NCI-H82 treated with DMSO at 0.1 percent for 48 hours (cell line): Measurements from ENCODE around the gene ZFR.
"Not testable (repeated sequence)": the region's sequence is repeated elsewhere in the genome, so short reads cannot be mapped to it uniquely, and the experiment has no call there.

Experiments used
- DNase-seq: peaks from one replicate; lab custom pipeline; 2025; ENCODE audit not compliant: unreplicated experiment; lab: John Stamatoyannopoulos, UW

The ZFR gene

DNA sequence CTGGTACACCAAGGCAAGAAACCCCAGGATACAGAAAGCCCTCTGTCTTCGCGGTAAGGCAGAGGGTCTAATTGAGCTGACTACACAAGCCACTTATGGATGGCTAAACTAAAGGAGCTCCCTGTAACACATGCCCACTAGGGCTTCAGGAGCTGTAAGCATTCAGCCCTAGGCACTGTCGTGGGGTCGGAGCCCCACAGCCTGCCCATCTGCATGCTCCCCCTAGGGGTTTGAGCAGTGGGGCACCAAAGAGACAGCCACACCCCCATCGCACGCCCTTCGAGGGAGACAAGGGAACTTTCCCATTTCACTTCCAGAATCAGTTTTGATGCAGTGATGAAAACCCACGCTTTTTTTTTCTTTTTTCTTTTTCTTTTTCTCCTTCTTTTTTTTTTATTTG is 120.8 kb downstream of the ZFR start:
- DNase-seq = no peak

DNA sequence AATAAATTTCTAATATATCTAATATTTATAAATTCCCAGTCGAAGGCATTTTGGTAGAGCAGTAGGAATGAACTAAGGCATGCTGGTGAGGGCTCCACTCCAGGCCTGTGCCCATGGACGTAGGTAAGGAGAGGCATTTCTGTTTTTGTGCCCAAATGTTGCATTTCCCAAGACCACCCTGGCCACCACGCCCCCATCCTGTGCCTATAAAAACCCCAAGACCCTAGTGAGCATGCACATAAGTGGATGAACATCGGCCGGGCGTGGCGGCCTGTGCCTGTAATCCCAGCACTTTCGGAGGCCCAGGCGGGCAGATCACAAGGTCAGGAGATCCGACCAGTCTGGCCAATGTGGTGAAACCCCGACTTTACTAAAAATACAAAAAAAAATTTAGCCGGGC is 121.7 kb downstream of the ZFR start:
- no peak for DNase-seq

DNA sequence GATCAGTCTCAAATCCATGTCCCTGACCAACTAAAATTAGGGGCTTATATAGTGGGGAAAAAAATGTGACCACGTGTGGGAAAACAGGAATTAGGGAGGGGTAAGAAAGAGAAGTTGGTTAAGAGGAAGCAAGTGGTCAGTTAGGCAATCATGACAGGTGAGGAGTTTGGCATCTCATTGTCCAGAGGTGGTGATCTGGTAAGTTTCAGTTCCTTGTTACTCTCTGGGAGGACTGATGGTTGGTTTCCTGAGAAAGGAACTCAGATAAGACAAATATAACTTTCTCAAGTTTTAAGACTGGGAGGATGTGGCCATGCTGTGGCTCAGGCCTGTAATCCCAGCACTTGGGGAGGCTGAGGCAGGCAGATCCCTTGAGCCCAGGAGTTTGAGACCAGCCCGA is 122.8 kb downstream of the ZFR start:
- not testable (repeated sequence) for DNase-seq

DNA sequence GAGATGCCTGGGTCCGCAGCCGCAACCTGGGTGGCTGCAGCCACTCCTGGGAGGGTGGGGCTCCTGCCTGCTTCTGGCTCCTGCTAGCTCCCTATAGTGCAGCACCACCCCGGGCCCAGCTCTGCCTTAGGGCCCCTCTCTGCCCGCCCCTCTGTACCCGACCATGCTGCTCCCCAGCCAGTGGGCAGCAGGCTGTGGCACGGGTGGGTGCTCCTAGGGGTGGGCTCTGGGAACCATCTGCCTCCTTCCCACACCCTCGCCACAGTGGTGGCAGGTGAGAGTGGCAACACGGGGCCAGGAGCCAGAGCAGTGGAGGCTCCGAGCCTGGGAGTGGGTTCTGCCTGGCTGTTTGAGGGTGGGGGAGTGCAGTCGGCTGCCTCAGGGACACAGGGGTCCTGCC is 124.0 kb downstream of the ZFR start:
- DNase-seq = no peak

DNA sequence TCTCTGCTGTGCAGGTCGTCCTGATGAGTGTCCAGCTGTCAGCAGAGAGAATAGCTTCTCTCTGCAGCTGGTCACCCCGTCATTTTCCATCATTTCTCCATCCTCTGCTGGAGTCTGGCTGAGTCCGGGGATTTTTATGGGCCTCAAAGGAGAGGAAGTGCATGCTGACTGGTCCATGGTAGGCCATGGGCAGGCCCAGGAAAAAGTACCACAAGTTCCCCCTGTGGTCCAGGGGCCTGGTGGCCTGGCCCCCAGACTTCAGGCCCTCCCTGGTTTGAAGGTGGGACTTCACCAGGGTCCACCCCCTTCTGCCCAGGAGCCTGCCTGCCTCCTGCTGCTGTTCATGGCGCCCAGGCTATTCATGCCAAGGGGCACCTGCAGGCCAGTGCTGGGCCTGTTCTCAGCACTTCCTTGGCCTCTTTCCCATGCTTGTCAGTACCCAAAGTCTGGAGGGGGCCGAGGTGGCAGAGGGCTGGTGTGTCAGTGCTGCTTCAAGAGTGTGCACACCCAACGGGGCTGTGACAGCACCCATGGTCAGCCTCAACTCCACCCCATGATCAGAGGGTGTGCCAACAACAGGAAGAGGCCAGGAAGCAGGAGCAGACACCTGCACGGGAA is 124.5 kb downstream of the ZFR start:
- no peak for DNase-seq

DNA sequence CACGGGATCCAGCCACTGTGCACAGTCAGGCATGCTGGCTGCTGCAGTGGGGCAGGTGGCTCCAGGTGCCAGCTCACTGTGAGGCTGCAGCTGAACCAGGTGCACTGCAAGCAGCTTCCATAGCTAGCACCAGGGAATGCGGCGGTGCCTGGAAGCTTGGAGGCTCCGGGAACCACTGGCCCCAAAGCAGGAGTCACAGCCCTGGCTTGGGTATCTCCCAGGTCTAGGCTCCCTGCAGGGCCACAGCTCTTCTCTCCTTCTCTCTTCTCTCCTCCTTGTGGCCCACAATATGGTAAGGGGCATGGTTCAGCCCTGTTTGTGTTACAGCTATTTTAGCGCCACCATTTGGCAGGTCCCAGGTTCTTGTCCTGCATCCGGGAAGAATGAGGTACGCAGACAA is 125.1 kb downstream of the ZFR start:
- DNase-seq = no peak

DNA sequence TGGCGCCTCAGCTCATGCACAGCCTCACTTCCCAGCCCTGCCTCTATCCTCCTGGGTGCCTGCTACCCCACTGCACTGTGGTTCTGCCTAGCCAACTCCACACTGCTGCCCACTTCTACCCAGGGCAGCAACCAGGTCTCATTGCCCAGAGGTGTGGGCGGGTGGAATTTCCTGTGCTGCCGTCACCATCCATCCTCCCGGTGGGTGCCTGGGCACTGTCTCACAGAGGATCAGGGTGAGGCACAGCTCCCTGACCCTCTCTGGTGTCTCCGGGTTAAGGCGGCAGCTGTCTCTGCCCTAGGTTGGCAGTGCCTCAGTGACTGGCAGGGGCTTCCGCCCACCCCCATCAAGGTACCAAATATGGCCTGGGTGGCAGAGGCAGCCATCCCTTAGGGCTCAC is 127.5 kb downstream of the ZFR start:
- DNase-seq = no peak

DNA sequence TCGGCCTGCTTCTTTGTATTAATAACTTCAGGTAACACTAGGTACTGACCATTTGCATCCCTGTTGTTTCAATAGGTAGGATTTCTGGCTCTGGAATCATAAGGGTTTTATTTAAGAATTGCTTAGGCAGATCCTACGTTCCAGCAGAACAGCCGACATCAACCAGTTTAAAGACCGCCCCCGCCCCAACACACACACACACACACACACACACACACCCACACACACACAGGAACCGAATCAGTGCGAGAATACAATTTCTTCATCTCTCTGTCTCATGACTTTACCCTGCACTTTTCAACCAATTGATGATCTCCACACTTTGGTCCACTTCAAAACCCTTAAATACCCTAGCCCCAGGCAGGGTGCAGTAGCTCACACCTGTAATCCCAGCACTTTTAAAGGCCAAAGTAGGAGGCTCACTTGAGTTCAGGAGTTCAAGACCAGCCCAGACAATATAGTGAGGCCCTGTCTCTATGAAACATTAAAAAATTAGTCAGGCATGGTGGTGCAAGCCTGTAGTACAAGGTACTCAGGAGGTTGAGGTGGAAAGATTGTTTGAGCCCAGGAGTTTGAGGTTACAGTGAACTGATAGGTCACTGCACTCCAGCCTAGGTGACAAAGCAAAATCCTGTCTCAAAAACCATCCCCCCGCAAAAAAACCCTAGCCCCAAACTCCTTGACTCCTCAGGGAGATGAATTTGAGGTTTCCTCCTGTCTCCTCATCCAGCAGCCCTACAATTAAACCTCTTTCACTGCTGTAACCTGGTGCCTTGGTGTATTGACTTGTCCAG is 129.1 kb downstream of the ZFR start:
- no peak for DNase-seq

DNA sequence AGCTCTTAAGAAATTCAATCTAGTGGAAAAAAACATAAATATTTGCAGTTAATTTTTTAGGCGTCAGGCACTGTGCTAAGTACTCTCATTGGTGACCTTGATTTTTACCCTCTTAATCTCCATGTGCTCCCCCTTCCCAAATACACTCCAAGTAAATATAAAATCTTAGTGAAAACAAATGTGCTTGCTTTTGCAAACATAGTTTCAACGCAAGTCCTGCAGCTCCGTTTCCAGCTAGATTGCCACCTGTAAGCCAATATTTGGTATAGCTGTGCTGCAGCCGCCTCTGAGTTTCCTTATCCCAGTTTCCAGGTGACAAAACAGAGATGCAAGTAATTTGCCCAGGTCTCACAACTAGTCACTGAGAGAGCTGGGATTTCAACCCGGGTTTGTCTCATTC is 129.9 kb downstream of the ZFR start:
- no peak for DNase-seq

DNA sequence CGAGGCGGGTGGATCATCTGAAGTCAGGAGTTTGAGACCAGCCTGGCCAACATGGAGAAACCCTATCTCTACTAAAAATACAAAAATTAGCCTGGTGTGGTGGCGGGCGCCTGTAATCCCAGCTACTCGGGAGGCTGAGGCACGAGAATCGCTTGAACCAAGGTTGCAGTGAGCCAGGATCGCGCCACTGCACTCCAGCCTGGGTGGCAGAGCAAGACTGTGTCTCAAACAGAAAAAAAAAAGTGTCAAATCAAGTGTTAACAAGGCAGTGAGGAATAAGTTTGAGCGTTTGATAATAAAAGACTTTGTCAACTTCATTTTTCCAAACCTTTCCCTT is 130.4 kb downstream of the ZFR start:
- not testable (repeated sequence) for DNase-seq

DNA sequence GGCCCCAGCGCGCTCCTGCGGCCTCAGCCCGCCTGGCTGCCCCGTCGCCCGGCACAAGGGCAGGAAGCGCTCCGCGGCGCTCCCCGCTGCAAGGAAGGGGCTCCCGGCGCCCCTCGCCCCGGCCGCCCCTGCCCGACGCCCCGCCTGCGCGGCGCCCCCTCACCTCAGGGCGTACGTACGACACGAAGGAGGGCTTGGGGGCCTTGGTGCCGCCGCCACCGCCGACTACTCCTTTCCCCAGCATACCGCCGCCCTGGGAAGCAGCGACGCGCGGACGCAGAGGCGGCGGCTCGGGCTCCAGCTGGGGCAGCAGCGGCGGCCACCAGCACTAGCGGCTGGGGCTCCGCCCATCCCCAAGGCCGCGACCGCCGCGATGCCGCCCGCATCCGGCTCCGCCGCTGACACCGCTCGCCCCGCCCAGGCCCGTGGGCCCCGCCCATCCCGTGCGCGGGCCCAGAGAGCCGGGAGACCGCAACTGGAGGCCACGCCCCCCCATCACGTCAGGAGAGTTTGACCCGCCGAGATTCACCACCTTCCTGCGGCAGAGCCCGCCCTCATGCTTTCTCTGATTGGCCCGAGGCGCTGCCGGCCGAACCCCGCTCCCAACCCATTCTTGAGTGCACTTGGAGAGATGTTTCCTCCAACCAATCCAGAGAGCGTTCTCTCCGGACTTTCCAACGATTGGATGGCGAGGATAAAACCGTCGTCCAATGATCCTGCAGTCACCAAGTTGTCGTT is 131.8 kb downstream of the ZFR start, which contains the start of gene MTMR12:
MTMR12 (minus strand) TSS at position 345 of the 738 bp plus-strand sequence; CDS start at position 244, 101 bp downstream.
- peak; percentile 97 for DNase-seq

DNA sequence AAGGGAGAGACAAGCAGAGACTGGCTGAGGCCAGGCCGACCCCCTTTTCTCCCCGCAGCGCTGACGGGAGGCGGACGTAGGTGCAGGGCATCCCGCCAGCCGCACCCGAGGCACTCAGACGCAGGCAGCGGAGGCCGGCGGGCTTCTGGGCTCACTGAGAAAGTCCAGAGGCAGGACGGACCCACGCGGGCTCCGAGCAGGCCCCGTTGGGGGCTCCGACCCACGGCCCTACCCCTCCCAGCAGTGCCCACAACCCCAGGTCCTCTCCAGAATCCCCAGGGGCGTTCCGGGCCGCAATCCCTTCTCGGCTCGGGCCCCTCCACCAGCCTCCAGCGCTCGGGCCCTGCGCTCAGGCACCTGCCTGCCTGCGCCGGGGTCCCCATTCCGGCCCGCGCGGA is 132.3 kb downstream of the ZFR start:
- no peak for DNase-seq

DNA sequence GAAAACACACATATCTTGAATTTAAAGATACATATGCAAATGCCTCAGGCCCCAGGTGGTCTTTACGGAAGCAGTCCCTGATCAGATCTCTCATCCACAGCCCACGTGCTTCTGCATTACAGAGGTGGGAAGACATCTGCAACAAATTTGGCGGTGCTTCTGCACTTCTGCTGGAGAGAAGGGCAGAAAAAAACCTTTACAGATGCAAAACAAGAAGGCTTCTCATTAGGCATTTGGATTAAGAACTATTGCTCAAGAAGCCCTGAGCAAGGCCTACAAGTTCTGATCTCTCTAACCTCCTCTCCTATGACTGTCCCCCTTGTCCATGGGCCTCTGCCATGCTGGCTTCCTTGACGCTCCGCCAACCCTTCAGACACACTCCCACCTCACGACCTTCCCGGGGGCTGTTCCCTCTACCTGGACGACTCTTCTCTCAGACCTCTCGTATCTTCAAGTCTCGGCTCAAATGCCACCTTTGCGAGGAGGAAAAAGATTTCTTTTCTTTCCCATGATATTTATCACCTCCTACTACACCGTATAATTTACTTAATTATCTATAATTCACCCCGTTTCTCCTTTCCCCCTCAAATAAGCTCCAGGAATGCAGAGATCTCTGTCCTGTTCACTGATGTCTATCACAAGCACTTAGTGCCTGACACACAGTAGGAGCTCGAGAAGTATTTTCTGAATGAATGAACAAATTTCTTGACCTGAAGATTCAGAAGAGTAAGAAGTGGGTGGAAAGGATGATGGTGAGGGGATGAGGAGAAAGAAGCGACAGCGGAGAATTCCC is 132.9 kb downstream of the ZFR start:
- no peak for DNase-seq

DNA sequence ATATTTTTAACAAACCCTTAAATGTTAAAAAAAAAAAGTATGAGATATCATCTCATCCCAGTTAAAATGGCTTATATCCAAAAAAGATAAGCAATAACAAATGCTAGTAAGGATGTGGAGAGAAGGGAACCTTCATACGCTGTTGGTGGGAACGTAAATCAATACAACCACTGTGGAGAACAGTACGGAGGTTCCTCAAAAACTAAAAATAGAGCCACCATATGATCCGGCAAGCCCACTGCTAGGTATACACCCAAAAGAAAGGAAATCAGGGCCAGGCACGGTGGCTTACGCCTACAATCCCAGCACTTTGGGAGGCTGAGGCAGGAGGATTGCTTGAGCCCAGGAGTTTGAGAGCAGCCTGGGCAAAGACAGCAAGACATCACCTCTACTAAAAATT is 134.8 kb downstream of the ZFR start:
- no peak for DNase-seq

DNA sequence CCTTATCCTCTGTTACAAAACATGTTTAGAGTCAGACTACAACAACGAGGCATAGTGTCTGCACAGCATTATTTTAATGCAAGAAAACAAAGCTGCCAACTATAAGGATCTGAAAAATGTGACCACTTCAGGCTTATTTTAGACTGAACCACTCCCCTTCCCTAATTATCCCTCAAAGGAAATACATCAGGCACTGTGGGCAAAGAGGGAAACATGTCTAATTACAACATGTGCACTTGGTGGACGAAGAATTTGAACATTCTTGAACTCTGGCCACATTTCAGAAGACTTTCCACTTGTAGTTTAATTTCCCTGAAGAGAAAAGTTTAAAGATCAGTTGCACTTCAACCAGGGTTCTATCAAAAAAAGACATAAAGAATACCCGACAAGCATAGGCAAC is 135.6 kb downstream of the ZFR start:
- no peak for DNase-seq

DNA sequence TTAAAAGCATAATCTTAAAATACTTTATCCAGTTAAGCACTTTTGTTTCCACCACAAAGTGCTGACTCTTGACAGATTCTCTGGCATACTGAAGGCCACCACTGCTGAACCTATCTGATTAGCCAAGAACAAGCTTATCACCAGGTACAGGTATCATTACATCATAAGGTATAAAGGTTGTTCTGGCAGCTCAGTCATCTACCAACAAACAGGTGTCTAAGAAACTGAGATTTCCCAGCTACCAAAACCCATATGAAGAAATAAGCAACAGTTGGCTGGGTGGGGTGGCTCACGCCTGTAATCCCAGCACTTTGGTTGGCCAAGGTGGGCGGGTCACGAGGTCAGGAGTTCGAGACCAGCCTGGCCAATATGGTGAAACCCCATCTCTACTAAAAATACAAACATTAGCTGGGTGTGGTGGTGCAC is 136.8 kb downstream of the ZFR start:
- DNase-seq = no peak

DNA sequence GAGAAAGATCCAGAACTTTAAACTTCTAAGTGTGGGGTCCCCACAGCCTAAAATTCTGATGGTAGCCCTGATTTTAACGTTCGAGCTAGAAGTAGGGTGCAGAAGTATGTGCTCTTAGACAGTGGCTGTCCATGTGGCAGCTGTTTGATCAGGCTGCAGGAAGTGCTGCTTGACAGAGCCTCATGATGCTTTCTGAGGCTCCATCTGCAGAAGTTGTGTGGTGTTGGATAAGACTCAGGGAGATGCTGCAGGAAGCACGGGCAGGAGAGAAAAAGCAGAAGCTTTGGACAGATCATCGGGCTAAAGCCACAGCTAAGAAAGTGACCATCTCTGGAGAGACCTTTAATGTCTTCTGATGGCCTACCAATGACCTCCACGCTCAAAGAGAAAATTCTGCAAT is 139.9 kb downstream of the ZFR start:
- DNase-seq = no peak
